NOMO-1 treated with dmso at 0.1 percent for 144 hours (cell line): ENCODE data around the gene IRX2.

ENCODE experiments used
- DNase-seq: peaks from one replicate; lab custom pipeline; 2025; ENCODE audit not compliant: unreplicated experiment; lab: John Stamatoyannopoulos, UW

Gene IRX2

DNA sequence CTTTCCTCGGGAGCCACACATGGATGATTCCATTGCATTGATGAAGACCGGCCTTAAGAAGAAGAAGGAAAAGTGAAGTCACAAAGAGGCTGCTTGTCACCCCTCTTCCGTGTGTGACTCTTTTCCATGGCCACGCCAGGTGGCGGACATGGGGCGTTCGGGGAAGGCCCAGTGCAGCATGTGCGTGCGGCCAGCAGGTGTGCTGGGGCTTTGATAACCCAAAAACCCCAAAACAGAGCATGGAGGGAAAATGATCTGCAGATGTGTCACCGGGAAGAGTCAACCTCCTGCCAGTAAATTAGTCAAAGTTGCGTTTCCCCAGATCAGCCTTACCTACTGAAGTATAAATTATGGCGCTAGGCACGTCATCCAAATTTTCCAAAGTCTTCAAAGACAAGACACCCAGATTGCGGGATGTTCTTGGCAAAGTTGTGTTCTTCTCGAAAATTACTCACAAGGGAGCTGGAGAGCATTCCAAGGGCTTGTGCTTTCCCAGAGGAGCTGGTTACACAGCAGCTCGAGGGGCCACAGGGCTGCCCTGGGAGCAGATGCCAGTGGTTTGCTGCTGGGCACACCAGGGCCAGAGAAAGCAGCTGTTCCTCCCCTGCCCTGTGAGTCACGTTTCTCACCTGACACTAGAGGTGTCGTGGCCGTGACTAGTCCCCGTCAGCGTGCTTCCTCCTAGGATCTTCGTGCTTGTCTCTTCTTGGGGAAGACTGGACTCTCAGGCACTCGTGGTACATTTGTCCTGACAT, 53.9 kb downstream of the IRX2 start:
- DNase-seq, result no peak

DNA sequence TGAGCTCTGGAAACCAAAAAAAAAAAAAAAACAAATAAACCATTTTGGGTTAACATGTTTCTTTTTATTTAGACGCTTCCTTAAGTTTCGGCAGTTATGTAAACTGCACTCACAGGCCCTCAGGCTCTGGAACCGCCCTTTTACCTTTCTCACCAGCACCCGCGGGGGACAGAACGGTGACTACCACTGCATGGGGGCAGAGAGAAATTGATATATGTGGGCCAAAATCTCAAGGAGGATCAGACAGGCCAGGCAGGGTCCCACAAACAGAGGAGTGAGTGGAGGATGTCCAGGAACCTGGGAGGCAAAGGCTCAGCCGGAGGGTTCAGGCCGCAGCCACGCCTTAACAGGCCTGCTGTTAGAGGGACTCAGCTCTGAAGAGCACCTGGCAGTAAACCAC, 54.4 kb downstream of the IRX2 start:
- no peak for DNase-seq
